HEK293T (cell line): ENCODE measurements around the gene CHIT1.

Experiments
- ARNT ChIP-seq: fragments of 450-650 bp; IDR thresholded peaks from 2 replicates; pipeline ENCODE4 v1.6.1; 2017; ENCODE audit warnings: mild to moderate bottlenecking
- BHLHE40 ChIP-seq: fragments of 450-650 bp; IDR thresholded peaks from 2 replicates; pipeline ENCODE4 v1.6.1; 2016; ENCODE audit warnings: mild to moderate bottlenecking, moderate library complexity, borderline replicate concordance
- HDGF ChIP-seq: fragments of 450-650 bp; IDR thresholded peaks from 2 replicates; pipeline ENCODE4 v1.6.1; 2017; ENCODE audit warnings: antibody characterized with exemption, borderline replicate concordance
- LEF1 ChIP-seq: fragments of 450-650 bp; IDR thresholded peaks from 2 replicates; pipeline ENCODE4 v1.6.1; 2017; ENCODE audit warnings: mild to moderate bottlenecking, borderline replicate concordance
- PKNOX1 ChIP-seq: fragments of 450-650 bp; IDR thresholded peaks from 2 replicates; pipeline ENCODE4 v1.6.1; 2016
- SP1 ChIP-seq: fragments of 450-650 bp; IDR thresholded peaks from 2 replicates; pipeline ENCODE4 v1.6.1; 2017
- SUZ12 ChIP-seq: fragments of 450-650 bp; IDR thresholded peaks from 2 replicates; pipeline ENCODE4 v1.6.1; 2016; ENCODE audit warnings: mild to moderate bottlenecking
- TARDBP ChIP-seq: fragments of 450-650 bp; IDR thresholded peaks from 2 replicates; pipeline ENCODE4 v1.6.1; 2016

GRCh38 chr1:203200916-203201315 is 28.6 kb downstream of the CHIT1 start:
- TF ChIP-seq LEF1: no peak
- TF ChIP-seq ARNT: no peak
- TF ChIP-seq BHLHE40: no peak
- TF ChIP-seq HDGF: no peak
- no peak for TF ChIP-seq SP1
- no peak for TF ChIP-seq PKNOX1
- no peak for TF ChIP-seq TARDBP
- TF ChIP-seq SUZ12: no peak
